ENCODE results near the gene CAPN7.

Gene CAPN7

GRCh38 chr3:15298504-15298903, 92.5 kb downstream of the CAPN7 start:
- DNase-seq (ENCODE audit: low read depth), result no peak

- DNase-seq (ENCODE audit: low read depth), result no peak
Observed at GRCh38 chr3:15299036-15299435, 93.0 kb downstream of the CAPN7 start.

- DNase-seq (ENCODE audit: low read depth), result no peak
Observed at GRCh38 chr3:15300323-15301078, 94.5 kb downstream of the CAPN7 start.

GRCh38 chr3:15301761-15302160, 95.7 kb downstream of the CAPN7 start:
- DNase-seq (ENCODE audit: low read depth), result no peak
